Measurements from ENCODE around the gene PARVA.
"Not testable (repeated sequence)": the region's sequence is repeated elsewhere in the genome, so short reads cannot be mapped to it uniquely, and the experiment has no call there.

DNA sequence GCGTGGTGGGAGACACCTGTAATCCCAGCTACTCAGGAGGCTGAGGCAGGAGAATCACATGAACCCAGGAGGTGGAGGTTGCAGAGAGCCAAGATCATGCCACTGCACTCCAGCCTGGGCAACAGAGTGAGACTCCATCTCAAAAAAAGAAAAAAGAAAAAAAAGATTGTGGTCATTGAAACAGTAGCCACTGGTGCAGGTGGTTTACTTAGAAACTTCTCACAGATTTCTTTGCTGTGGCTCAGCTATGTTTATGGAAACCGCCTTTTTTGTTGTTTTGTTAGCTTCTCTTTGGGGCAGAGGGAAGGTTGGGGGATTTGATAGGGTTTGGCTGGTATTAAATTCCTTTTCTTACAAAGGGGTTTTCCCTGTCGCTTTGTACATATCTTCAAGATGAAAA lies 19.7 kb upstream of the PARVA start:
- TF ChIP-seq, protein P1, sequence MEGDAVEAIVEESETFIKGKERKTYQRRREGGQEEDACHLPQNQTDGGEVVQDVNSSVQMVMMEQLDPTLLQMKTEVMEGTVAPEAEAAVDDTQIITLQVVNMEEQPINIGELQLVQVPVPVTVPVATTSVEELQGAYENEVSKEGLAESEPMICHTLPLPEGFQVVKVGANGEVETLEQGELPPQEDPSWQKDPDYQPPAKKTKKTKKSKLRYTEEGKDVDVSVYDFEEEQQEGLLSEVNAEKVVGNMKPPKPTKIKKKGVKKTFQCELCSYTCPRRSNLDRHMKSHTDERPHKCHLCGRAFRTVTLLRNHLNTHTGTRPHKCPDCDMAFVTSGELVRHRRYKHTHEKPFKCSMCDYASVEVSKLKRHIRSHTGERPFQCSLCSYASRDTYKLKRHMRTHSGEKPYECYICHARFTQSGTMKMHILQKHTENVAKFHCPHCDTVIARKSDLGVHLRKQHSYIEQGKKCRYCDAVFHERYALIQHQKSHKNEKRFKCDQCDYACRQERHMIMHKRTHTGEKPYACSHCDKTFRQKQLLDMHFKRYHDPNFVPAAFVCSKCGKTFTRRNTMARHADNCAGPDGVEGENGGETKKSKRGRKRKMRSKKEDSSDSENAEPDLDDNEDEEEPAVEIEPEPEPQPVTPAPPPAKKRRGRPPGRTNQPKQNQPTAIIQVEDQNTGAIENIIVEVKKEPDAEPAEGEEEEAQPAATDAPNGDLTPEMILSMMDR (IDR thresholded peaks at IDR 0.05; ENCODE audit: low read depth, low read length, poor library complexity, severe bottlenecking) = not testable (repeated sequence)
- TF ChIP-seq EZH2phosphoT487 (IDR thresholded peaks at IDR 0.05; ENCODE audit: borderline replicate concordance, low read length) = not testable (repeated sequence)
